ENCODE results near the gene CFAP65.

DNA sequence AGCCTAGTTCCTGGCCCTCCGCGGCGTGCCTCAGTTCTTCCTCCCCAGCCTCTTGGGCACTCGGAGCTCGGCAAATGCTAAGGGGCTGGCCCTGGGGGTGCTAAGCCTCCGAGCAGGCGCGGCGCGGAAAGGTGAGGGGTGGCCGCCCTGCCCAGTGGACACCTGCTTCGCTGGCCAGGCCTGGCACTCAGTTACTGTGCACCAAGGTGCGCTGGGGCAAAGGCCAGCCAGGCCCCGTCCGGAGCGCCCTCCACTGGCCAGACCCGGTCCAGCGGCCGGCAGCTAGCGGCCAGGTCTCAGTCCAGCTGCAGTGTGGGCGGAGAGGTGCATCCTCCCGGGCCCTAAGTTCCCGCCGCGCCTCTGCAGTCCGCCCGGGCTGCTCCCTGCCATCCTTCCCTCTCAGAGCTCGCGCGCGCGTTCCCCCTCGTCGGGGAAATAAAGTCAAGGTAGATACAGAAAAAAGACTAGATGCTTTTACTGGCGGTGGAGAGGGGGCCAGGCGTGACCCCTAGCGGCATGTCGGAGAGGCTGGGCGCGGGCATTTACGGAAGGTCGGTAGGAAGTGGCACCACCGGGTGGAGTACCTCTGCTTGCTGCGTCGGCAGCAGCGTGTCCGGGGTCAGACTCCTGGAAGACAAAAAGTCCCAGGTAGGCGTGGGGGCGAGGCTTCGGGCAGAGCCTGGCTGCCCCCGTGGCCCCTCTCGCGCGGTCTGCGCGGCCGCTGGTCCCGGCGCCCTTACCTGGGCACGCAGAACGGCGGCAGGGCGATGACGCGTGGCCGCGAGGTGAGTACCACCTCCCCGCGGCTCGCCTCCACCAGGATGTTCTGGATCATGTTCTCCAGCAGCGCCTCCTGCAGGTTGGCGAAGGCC is 38.7 kb downstream of the CFAP65 start:
- TF ChIP-seq, protein P1, sequence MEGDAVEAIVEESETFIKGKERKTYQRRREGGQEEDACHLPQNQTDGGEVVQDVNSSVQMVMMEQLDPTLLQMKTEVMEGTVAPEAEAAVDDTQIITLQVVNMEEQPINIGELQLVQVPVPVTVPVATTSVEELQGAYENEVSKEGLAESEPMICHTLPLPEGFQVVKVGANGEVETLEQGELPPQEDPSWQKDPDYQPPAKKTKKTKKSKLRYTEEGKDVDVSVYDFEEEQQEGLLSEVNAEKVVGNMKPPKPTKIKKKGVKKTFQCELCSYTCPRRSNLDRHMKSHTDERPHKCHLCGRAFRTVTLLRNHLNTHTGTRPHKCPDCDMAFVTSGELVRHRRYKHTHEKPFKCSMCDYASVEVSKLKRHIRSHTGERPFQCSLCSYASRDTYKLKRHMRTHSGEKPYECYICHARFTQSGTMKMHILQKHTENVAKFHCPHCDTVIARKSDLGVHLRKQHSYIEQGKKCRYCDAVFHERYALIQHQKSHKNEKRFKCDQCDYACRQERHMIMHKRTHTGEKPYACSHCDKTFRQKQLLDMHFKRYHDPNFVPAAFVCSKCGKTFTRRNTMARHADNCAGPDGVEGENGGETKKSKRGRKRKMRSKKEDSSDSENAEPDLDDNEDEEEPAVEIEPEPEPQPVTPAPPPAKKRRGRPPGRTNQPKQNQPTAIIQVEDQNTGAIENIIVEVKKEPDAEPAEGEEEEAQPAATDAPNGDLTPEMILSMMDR (IDR thresholded peaks at IDR 0.05): peak; percentile 74 to 84 (median 80)
- no peak for TF ChIP-seq POLR2A (IDR thresholded peaks at IDR 0.05)

Data from right lobe of liver (tissue), 4 donors.